Activated CD4-positive, alpha-beta T cell treated with anti-CD3 and anti-CD28 coated beads, Interleukin-2, amount 10 ng/mL, durations not matched to agents 7 days and 5 days (primary cell): ENCODE results near the gene DYNLL1. TPM values are rescaled to one million over a fixed set of nuclear protein-coding genes. Genes with fewer than 3 reads are reported as not detected.
A peak's percentile ranks its signal among the peaks of the same experiment; 100 is the strongest.
"Not testable (repeated sequence)": the region's sequence is repeated elsewhere in the genome, so short reads cannot be mapped to it uniquely, and the experiment has no call there.

Experiments used
- CTCF ChIA-PET: fragments of 350-600 bp; sonication (Branson Sonifier 250); formaldehyde crosslinking; loops from one replicate; lab custom pipeline; 2021; ENCODE audit warnings: antibody characterized with exemption; lab: Charles Lee
- POLR2A ChIA-PET: fragments of 350-600 bp; sonication (Branson Sonifier 250); formaldehyde crosslinking; loops from one replicate; lab custom pipeline; 2021; ENCODE audit warnings: antibody characterized with exemption; lab: Charles Lee
- DNase-seq: peaks from one replicate; pipeline ENCODE4 v3.0.0-alpha.2; 2020
- H3K27ac Mint-ChIP-seq: one replicate; pipeline ENCODE4 v1.8.0; 2021; ENCODE audit warnings: mild to moderate bottlenecking, moderate library complexity, mixed read lengths
- H3K27me3 Mint-ChIP-seq: one replicate; pipeline ENCODE4 v1.8.0; 2021; ENCODE audit warnings: mixed read lengths
- H3K36me3 Mint-ChIP-seq: one replicate; pipeline ENCODE4 v1.8.0; 2021; ENCODE audit warnings: low read depth, mixed read lengths
- H3K4me1 Mint-ChIP-seq: one replicate; pipeline ENCODE4 v1.8.0; 2021; ENCODE audit warnings: mixed read lengths
- H3K4me3 Mint-ChIP-seq: one replicate; pipeline ENCODE4 v1.8.0; 2021; ENCODE audit warnings: mild to moderate bottlenecking, moderate library complexity, mixed read lengths
- H3K9me3 Mint-ChIP-seq: one replicate; pipeline ENCODE4 v1.8.0; 2021; ENCODE audit warnings: mixed read lengths
- total RNA-seq, 2 experiments: library from RNA; stranded (reverse); gene quantifications; one replicate each; pipeline ENCODE4 v1.2.3, GENCODE V29; 2021

The DYNLL1 gene
- total RNA-seq, 2 experiments from 2014 or later = 257 to 297 TPM

- Mint-ChIP-seq H3K27me3 (peaks cover 3% of the 10 kb centered on the region), H3K4me3 (no peak overlapping the region), H3K4me1 (peaks cover 5% of the 10 kb centered on the region), H3K9me3 (no peaks in the 10 kb centered on the region), H3K27ac (peak overlapping the region; percentile 21), H3K36me3 (peaks cover 3% of the 10 kb centered on the region)
- DNase-seq = no peak
- ChIA-PET POLR2A (no interaction called here), CTCF (interaction anchor here (0.7 to 1.7 kb wide), 4 partner anchors 9 to 538 kb away, joined by 3 to 12 read pairs (median 4); partner anchors contain the start of gene SRSF9)
Observed at GRCh38 chr12:120479458-120479857, 16.5 kb upstream of the DYNLL1 start.

DNA sequence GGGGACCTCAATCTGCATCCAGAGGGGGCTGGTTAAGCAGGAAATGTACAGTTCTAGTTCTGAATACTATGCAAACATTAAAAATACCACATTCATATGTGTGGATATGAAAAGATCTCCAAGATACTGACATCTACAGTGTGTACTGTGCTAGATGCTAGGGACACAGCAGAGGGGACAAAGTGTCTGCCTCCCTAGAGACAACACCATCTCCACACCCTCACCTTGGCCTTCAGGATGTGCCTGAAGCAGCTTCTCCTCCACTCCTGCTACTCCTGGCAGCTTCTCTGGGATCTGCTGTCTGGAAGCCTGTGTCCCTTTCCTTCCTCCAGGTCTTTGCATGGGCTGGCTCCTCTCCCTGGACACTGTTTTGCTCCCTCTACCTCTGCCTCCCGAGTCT lies 15.7 kb upstream of the DYNLL1 start:
- peaks cover 5% of the 10 kb centered on the region for H3K4me1 Mint-ChIP-seq
- H3K27me3 Mint-ChIP-seq = no peaks in the 10 kb centered on the region
- ChIA-PET CTCF (interaction anchor here (1.7 kb wide), 1 partner anchor 10 kb away, joined by 12 read pairs; the partner anchor contains the start of gene SRSF9), POLR2A (interaction anchor here (0.7 kb wide), 1 partner anchor 12 kb away, joined by 3 read pairs; no protein-coding TSS in a partner anchor)
- no peak overlapping the region for H3K27ac Mint-ChIP-seq
- no peaks in the 10 kb centered on the region for H3K9me3 Mint-ChIP-seq
- DNase-seq = no peak
- no peak overlapping the region for H3K4me3 Mint-ChIP-seq
- H3K36me3 Mint-ChIP-seq = peaks cover 3% of the 10 kb centered on the region

GRCh38 chr12:120481022-120481767 lies 14.7 kb upstream of the DYNLL1 start:
- Mint-ChIP-seq H3K27me3 (no peaks in the 10 kb centered on the region), H3K36me3 (peaks cover 3% of the 10 kb centered on the region), H3K9me3 (no peaks in the 10 kb centered on the region), H3K4me3 (no peak overlapping the region), H3K27ac (no peak overlapping the region), H3K4me1 (peaks cover 5% of the 10 kb centered on the region)
- POLR2A ChIA-PET = interaction anchor here (0.7 kb wide), 1 partner anchor 13 kb away, joined by 3 read pairs; no protein-coding TSS in a partner anchor
- CTCF ChIA-PET = no interaction called here
- no peak for DNase-seq

DNA sequence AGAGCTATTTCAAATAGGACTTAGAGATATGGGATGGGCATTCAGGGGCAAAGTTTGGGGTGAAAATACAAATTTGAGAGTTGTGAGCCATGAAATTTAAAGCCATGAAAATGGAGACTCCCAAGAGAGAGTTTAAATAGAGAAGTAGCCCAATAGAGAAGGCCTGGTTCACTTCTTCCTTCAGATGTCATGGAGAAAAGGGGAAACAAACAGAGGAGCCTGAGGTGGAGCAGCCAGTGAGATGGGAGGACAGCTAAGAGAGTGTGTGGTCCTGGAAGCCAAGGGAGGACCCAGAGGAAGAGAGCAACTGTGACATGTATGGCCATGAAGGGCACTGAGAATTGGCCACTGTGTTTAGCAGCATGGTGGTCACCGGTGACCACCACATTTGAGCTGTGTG lies 12.3 kb upstream of the DYNLL1 start:
- ChIA-PET CTCF (interaction anchor here (0.6 to 0.8 kb wide), 4 partner anchors 37 to 182 kb away, joined by 3 to 5 read pairs (median 4); partner anchors contain the start of gene SIRT4), POLR2A (no interaction called here)
- peaks cover 5% of the 10 kb centered on the region for H3K4me1 Mint-ChIP-seq
- H3K4me3 Mint-ChIP-seq = no peak overlapping the region
- no peaks in the 10 kb centered on the region for H3K27me3 Mint-ChIP-seq
- no peaks in the 10 kb centered on the region for H3K9me3 Mint-ChIP-seq
- H3K27ac Mint-ChIP-seq = no peak overlapping the region
- DNase-seq = no peak
- H3K36me3 Mint-ChIP-seq = peaks cover 3% of the 10 kb centered on the region

- no peaks in the 10 kb centered on the region for H3K27me3 Mint-ChIP-seq
- no peak overlapping the region for H3K4me3 Mint-ChIP-seq
- no peaks in the 10 kb centered on the region for H3K9me3 Mint-ChIP-seq
- ChIA-PET CTCF (interaction anchor here (0.5 to 1.0 kb wide), 2 partner anchors 43 to 85 kb away, joined by 3 read pairs; partner anchors contain the start of gene COQ5), POLR2A (no interaction called here)
- peaks cover 3% of the 10 kb centered on the region for H3K36me3 Mint-ChIP-seq
- H3K4me1 Mint-ChIP-seq = no peaks in the 10 kb centered on the region
- H3K27ac Mint-ChIP-seq = no peak overlapping the region
- no peak for DNase-seq
Observed at GRCh38 chr12:120485961-120486881, 9.7 kb upstream of the DYNLL1 start.

DNA sequence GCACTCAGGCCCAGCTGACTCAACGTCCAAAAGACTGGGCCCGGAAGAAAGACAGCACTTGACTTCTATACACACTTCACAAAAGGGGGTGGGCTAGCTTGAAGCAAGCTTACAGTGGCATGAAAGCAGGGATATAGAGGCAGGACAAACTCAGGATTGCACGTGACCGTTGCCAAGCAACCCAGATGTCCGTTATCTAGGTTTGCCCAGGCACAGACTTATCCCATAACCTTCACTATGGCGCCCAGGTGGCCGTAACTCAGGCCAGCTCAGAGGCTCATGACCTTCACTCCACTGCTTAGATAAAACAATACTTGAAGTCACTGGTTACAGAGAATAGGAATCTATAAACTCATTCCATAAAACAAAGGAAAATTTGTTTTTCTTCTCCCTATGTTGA lies 8.4 kb upstream of the DYNLL1 start:
- H3K27ac Mint-ChIP-seq, H3K9me3 Mint-ChIP-seq, H3K36me3 Mint-ChIP-seq, H3K27me3 Mint-ChIP-seq, DNase-seq, H3K4me3 Mint-ChIP-seq, POLR2A ChIA-PET, H3K4me1 Mint-ChIP-seq: not testable (repeated sequence)
- CTCF ChIA-PET = interaction anchor here (0.6 kb wide), 1 partner anchor 953 kb away, joined by 3 read pairs; no protein-coding TSS in a partner anchor

DNA sequence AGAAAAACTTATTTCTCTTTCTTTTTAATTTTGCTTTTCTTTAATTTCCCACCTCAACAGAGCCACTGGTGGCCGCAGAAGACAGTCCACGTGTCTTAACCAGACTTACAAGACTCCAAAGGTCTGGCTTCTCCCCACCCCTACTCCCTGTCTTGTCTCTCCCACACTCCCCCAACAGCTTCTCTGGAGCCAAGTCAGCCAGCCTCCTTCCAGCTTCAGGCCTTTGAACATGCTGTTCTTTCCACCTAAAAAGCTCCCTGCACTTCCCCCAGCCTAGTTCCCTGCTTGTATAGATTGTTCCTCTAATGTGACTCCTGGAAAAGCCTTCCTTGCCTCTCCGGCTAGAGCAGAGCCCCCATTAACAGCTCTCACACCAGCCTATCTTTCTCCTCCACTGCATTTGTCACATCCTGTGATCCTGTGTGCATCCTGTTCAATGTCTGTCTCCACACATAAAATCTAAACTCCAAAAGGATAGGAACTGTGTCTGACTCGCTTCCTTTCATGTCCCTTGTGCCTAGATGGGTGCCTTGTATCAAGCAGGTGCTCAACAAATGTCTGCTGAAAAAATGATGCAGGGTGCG lies 7.8 kb upstream of the DYNLL1 start:
- no peak for DNase-seq
- no peaks in the 10 kb centered on the region for H3K9me3 Mint-ChIP-seq
- ChIA-PET CTCF (interaction anchor here (1.0 kb wide), 1 partner anchor 37 kb away, joined by 3 read pairs; no protein-coding TSS in a partner anchor), POLR2A (no interaction called here)
- no peaks in the 10 kb centered on the region for H3K27me3 Mint-ChIP-seq
- no peak overlapping the region for H3K4me3 Mint-ChIP-seq
- no peaks in the 10 kb centered on the region for H3K36me3 Mint-ChIP-seq
- H3K4me1 Mint-ChIP-seq = no peaks in the 10 kb centered on the region
- H3K27ac Mint-ChIP-seq = peak overlapping the region; percentile 20

GRCh38 chr12:120489018-120489417 lies 6.9 kb upstream of the DYNLL1 start:
- H3K4me3 Mint-ChIP-seq = no peak overlapping the region
- no peak for DNase-seq
- ChIA-PET POLR2A (no interaction called here), CTCF (interaction anchor here (0.6 to 2.3 kb wide), 6 partner anchors 15 to 193 kb away, joined by 3 to 6 read pairs (median 4); no protein-coding TSS in a partner anchor)
- no peaks in the 10 kb centered on the region for H3K4me1 Mint-ChIP-seq
- no peaks in the 10 kb centered on the region for H3K9me3 Mint-ChIP-seq
- H3K36me3 Mint-ChIP-seq = no peaks in the 10 kb centered on the region
- no peaks in the 10 kb centered on the region for H3K27me3 Mint-ChIP-seq
- no peak overlapping the region for H3K27ac Mint-ChIP-seq

- no peak overlapping the region for H3K4me3 Mint-ChIP-seq
- no peak overlapping the region for H3K27ac Mint-ChIP-seq
- DNase-seq = no peak
- peaks cover 8% of the 10 kb centered on the region for H3K4me1 Mint-ChIP-seq
- POLR2A ChIA-PET = no interaction called here
- H3K9me3 Mint-ChIP-seq = no peaks in the 10 kb centered on the region
- CTCF ChIA-PET = interaction anchor here (1.0 to 2.3 kb wide), 5 partner anchors 11 to 27 kb away, joined by 3 to 6 read pairs (median 4); no protein-coding TSS in a partner anchor
- H3K27me3 Mint-ChIP-seq = no peaks in the 10 kb centered on the region
- H3K36me3 Mint-ChIP-seq = no peaks in the 10 kb centered on the region
Observed at GRCh38 chr12:120490325-120490724, 5.6 kb upstream of the DYNLL1 start.

DNA sequence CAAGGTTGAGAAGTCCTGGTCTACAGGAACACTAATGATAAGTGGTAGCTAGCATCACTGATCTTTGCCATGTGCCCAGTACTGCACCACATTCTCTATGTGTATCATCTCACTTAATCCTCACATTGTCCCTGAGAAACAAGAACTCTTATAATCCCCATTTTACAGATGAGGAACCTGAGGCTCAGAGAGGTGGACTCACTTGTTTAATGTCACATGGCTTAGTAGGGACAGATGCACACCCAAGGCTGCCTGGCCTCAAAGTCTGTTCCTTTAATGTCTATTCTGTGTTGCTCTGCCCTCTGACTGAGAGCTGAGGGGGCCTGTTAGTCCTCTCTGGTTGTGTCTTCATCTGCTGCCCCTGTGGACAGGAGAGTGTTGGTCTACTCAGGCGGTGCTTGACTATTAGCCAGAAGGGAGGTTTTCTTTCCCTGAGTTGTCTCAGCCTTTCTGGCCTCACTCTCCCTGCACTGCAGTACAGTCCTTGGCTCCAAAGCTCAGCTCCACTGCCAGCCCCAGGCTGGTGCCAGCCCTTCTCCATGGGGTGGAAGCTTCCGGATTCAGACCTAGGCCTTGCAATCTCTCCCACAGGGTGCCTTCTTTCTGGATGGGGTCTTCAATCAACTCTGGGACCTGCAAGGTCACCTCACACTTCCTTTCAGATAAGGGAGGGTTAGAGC lies 4.9 kb upstream of the DYNLL1 start:
- no peak overlapping the region for H3K4me3 Mint-ChIP-seq
- no peak for DNase-seq
- H3K27ac Mint-ChIP-seq = no peak overlapping the region
- no peaks in the 10 kb centered on the region for H3K36me3 Mint-ChIP-seq
- peaks cover 11% of the 10 kb centered on the region for H3K4me1 Mint-ChIP-seq
- ChIA-PET POLR2A (no interaction called here), CTCF (interaction anchor here (0.6 to 2.3 kb wide), 10 partner anchors 11 to 39 kb away, joined by 3 to 6 read pairs (median 4); no protein-coding TSS in a partner anchor)
- H3K9me3 Mint-ChIP-seq = no peaks in the 10 kb centered on the region
- H3K27me3 Mint-ChIP-seq = no peaks in the 10 kb centered on the region

DNA sequence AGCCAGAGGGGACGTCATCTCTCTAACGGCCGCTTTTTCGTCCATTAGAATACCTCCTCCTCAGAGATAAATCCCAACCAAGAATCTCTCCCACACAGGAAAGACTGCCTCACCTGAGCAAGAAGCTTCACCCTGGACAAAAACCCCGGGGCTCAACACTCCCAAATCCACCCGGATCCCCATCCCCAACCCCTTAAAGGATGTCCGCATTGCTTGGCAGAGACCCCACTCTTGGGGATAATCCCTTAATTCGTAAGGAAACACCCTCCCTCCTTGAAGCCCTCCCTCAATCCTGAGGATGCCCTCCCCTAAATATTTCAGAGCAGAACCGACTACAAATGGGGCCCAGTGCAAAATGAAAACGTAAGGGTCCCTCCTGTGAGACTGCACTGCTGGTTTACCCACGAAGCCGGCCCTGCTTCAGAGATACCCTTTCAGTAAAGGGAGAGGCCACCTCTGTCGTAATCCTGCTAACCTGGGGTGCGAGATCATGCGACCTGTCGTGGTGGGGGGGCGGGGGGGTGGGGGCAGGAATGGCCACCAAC lies 655 bp upstream of the DYNLL1 start:
- ChIA-PET CTCF (interaction anchor here (1.3 to 2.1 kb wide), 3 partner anchors 10 to 26 kb away, joined by 4 to 7 read pairs (median 5); partner anchors contain the start of gene SRSF9), POLR2A (no interaction called here)
- Mint-ChIP-seq H3K27ac (peak overlapping the region; percentile 86), H3K27me3 (no peaks in the 10 kb centered on the region), H3K4me1 (peaks cover 36% of the 10 kb centered on the region), H3K4me3 (peak overlapping the region; percentile 85), H3K9me3 (no peaks in the 10 kb centered on the region), H3K36me3 (peaks cover 27% of the 10 kb centered on the region)
- DNase-seq = no peak
